Adipocyte (in vitro differentiated cells): ENCODE results near the gene LNPK.
"Not testable (repeated sequence)": the region's sequence is repeated elsewhere in the genome, so short reads cannot be mapped to it uniquely, and the experiment has no call there.

Source experiments
- DNase-seq: peaks from one replicate; pipeline ENCODE4 v3.0.0-alpha.2; 2015; ENCODE audit warnings: low read depth
- H3K27me3 ChIP-seq: replicated peaks from 2 replicates; pipeline ENCODE4 v1.7.0; 2013; ENCODE audit warnings: mild to moderate bottlenecking, low read length, moderate library complexity; ENCODE audit not compliant: control insufficient read depth, insufficient read depth
- H3K36me3 ChIP-seq: 2 replicates; pipeline ENCODE4 v1.7.0; 2013; ENCODE audit warnings: low read length, mild to moderate bottlenecking, moderate library complexity; ENCODE audit not compliant: control insufficient read depth, insufficient read depth, severe bottlenecking
- H3K4me1 ChIP-seq: 2 replicates; pipeline ENCODE4 v1.7.0; 2013; ENCODE audit warnings: mild to moderate bottlenecking, low read length, moderate library complexity; ENCODE audit not compliant: control insufficient read depth, insufficient read depth
- H3K4me3 ChIP-seq: 2 replicates; pipeline ENCODE4 v1.7.0; 2013; ENCODE audit warnings: mild to moderate bottlenecking, low read length, moderate library complexity
- H3K9ac ChIP-seq: 2 replicates; pipeline ENCODE4 v1.7.0; 2013; ENCODE audit warnings: mild to moderate bottlenecking, low read length, moderate library complexity
- H3K9me3 ChIP-seq: 2 replicates; pipeline ENCODE4 v1.7.0; 2013; ENCODE audit warnings: mild to moderate bottlenecking, low read length, moderate library complexity; ENCODE audit not compliant: control insufficient read depth

LNPK gene

DNA sequence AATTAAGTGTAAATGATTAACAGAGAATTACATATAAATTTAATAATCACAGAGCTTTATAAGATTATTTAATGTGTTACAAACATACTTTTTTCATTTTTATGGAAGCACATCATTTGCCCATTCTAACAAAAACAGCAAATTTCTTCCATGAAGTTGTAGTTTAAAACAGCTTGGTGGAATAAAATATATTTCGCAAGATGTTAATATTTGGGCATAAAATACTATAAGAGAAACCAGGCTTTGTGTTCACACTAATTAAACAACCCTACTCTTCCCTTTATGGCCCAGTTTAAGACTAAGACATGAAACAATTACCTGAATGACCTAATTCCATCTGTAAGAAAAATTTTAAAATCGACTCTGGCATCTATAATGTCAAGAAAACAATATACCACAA lies 69.4 kb downstream of the LNPK start:
- no peaks in the 10 kb centered on the region for H3K27me3 ChIP-seq
- peaks cover 47% of the 10 kb centered on the region for H3K36me3 ChIP-seq
- no peak overlapping the region for H3K4me3 ChIP-seq
- peak; percentile 18 for DNase-seq
- H3K9me3 ChIP-seq = no peaks in the 10 kb centered on the region
- no peak overlapping the region for H3K9ac ChIP-seq
- H3K4me1 ChIP-seq = peaks cover 23% of the 10 kb centered on the region

- peak overlapping the region; percentile 59 for H3K9ac ChIP-seq
- no peaks in the 10 kb centered on the region for H3K9me3 ChIP-seq
- H3K4me3 ChIP-seq = peak overlapping the region; percentile 12
- no peaks in the 10 kb centered on the region for H3K27me3 ChIP-seq
- DNase-seq = peak; percentile 92
- H3K4me1 ChIP-seq = peaks cover 23% of the 10 kb centered on the region
- H3K36me3 ChIP-seq = peaks cover 45% of the 10 kb centered on the region
These were observed 70.3 kb downstream of the LNPK start for GRCh38 chr2:175931805-175932204.

DNA sequence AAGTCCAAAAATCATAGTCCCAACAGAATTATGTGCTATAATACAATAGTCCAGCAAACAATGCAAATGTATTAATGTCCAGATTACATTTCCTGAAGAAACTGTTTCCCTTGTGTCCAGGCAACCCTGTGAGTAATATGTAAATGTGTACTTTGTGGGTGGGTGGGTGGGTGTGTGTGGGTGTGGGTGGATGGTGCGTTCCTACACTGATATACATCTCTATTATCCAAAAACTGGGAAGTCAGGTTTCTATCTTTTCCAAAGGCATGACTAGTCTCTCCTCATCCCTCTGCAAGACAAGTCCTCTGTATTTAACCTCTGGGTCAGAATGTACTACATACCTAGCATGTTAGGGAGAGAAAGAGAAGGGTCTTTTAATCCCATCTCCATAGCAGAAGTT lies 71.6 kb downstream of the LNPK start:
- Histone ChIP-seq H3K27me3 (no peaks in the 10 kb centered on the region), H3K9me3 (no peaks in the 10 kb centered on the region), H3K36me3 (peaks cover 40% of the 10 kb centered on the region), H3K9ac (peak overlapping the region; percentile 14), H3K4me1 (peaks cover 23% of the 10 kb centered on the region), H3K4me3 (no peak overlapping the region)
- peak; percentile 42 for DNase-seq

GRCh38 chr2:175929850-175930249 lies 72.2 kb downstream of the LNPK start:
- Histone ChIP-seq H3K27me3 (no peaks in the 10 kb centered on the region), H3K4me3 (no peak overlapping the region), H3K9me3 (no peaks in the 10 kb centered on the region), H3K4me1 (peaks cover 23% of the 10 kb centered on the region), H3K36me3 (peaks cover 34% of the 10 kb centered on the region), H3K9ac (no peak overlapping the region)
- peak; percentile 76 for DNase-seq

DNA sequence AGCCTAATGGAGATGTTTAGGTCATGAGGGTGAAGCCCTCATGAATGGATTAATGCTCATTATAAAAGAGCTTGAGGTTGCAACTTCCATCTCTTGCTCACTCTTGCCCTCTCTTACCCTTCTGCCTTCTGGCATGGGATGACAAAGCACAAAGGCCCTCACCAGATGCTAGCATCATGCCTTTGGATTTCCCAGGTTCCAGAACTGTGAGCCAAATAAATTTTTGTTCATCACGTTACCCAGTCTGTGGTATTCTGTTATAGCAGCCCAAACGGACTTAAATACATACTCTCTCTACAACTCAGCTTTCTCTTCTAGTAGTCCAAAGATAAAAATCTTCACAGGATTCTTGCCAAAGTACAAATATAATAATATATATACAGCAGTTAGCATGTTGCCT lies 75.8 kb downstream of the LNPK start:
- no peak overlapping the region for H3K9ac ChIP-seq
- H3K36me3 ChIP-seq = peaks cover 21% of the 10 kb centered on the region
- H3K4me3 ChIP-seq = no peak overlapping the region
- H3K4me1 ChIP-seq = peaks cover 10% of the 10 kb centered on the region
- no peaks in the 10 kb centered on the region for H3K9me3 ChIP-seq
- DNase-seq = peak; percentile 56
- H3K27me3 ChIP-seq = no peaks in the 10 kb centered on the region

- no peak for DNase-seq
- Histone ChIP-seq H3K4me1 (no peaks in the 10 kb centered on the region), H3K27me3 (no peaks in the 10 kb centered on the region), H3K9me3 (no peaks in the 10 kb centered on the region), H3K4me3 (no peak overlapping the region), H3K36me3 (peaks cover 10% of the 10 kb centered on the region), H3K9ac (no peak overlapping the region)
These were observed 79.9 kb downstream of the LNPK start for GRCh38 chr2:175922160-175922559.

DNA sequence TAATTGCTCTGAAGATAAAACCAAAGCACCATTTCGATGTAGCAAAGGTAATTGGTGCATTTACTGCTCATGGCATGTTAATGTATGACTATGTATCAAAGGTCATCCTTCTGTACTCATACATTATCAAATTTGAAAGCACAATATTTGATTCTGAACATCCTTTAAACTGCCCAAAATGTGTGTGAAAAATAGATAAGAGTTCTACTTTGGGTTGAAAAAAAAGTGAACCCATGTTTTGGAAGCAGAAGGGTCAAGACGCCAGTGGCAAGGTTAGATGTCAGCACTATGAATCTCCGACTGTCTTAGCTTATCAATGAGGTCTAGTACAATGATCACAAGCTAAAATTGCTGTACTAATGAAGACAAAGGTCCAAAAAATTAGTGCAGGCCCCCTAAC lies 83.1 kb downstream of the LNPK start:
- no peak for DNase-seq
- no peak overlapping the region for H3K9ac ChIP-seq

GRCh38 chr2:175914846-175915245 lies 87.2 kb downstream of the LNPK start:
- Histone ChIP-seq H3K4me1 (no peaks in the 10 kb centered on the region), H3K9ac (no peak overlapping the region), H3K9me3 (peaks cover 11% of the 10 kb centered on the region), H3K36me3 (no peaks in the 10 kb centered on the region), H3K27me3 (no peaks in the 10 kb centered on the region), H3K4me3 (no peak overlapping the region)
- no peak for DNase-seq

More for the DNA sequence above, 83.1 kb downstream of the LNPK start:
- Histone ChIP-seq H3K4me1 (no peaks in the 10 kb centered on the region), H3K9me3 (no peaks in the 10 kb centered on the region), H3K27me3 (no peaks in the 10 kb centered on the region), H3K36me3 (no peaks in the 10 kb centered on the region), H3K4me3 (no peak overlapping the region)

DNA sequence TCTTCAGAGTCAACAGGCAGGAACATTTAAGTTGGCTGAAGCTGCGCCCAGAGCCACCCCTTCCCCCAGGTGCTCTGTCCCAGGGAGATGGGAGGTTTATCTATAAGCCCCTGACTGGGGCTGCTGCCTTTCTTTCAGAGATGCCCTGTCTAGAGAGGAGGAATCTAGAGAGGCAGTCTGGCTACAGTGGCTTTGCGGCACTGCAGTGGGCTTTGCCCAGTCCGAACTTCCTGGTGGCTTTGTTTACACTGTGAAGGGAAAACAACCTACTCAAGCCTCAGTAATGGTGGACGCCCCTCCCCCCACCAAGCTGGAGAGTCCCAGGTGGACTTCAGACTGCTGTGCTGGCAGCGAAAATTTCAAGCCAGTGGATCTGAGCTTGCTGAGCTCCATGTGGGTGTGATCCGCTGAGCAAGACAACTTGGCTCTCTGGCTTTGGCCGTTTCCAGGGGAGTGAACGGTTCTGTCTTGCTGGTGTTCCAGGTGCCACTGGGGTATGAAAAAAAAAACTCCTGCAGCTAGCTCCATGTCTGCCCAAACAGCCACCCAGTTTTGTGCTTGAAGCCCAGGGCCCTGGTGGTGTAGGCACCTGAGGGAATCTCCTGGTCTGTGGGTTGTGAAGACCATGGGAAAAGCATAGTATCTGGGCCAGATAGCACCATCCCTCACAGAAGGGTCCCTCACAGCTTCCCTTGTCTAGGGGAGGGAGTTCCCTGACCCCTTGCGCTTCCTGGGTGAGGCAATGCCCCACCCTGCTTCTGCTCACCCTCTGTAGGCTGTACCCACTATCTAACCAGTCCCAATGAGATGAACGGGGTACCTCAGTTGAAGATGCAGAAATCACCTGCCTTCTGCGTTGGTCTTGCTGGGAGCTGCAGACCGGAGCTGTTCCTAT lies 88.0 kb downstream of the LNPK start:
- DNase-seq, H3K36me3 ChIP-seq, H3K4me3 ChIP-seq, H3K27me3 ChIP-seq, H3K9ac ChIP-seq, H3K4me1 ChIP-seq: not testable (repeated sequence)
- peaks cover 11% of the 10 kb centered on the region for H3K9me3 ChIP-seq

- H3K4me1 ChIP-seq, H3K4me3 ChIP-seq, DNase-seq, H3K36me3 ChIP-seq, H3K9ac ChIP-seq, H3K27me3 ChIP-seq: not testable (repeated sequence)
- peaks cover 11% of the 10 kb centered on the region for H3K9me3 ChIP-seq
These were observed 88.8 kb downstream of the LNPK start for GRCh38 chr2:175913267-175913666.

DNA sequence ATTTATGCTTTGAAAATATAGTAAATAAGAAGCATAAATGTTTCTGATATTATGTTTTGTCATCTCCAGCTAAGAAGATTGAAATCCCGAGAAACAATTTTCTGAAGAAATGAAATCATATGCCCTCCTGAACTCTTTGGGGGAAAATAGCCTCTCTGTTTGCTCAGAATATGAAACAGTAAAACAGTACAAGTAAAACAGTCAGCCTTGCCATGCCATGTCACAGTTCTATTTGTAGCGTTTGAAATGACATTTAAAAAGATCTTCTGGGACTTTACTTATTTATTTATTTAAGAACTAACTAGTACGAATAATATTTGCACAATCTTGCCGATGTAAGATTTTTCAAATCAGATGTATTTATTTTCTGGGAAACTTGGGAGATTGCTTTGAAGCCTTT lies 98.0 kb downstream of the LNPK start:
- H3K36me3 ChIP-seq = no peaks in the 10 kb centered on the region
- no peaks in the 10 kb centered on the region for H3K27me3 ChIP-seq
- no peak overlapping the region for H3K9ac ChIP-seq
- DNase-seq = no peak
- no peak overlapping the region for H3K4me3 ChIP-seq
- H3K9me3 ChIP-seq = no peaks in the 10 kb centered on the region
- H3K4me1 ChIP-seq = no peaks in the 10 kb centered on the region
